Neuron (in vitro differentiated cells): ENCODE data around the gene GFOD1.
A peak's percentile ranks its signal among the peaks of the same experiment; 100 is the strongest.

Experiments used
- H2AFZ ChIP-seq: one replicate; pipeline ENCODE4 v1.6.1; 2013; ENCODE audit warnings: low read depth, mild to moderate bottlenecking, inconsistent platforms, low read length, moderate library complexity
- H3K27me3 ChIP-seq: one replicate; pipeline ENCODE4 v1.6.1; 2013; ENCODE audit warnings: low read length; ENCODE audit not compliant: insufficient read depth
- H3K36me3 ChIP-seq: one replicate; pipeline ENCODE4 v1.6.1; 2013; ENCODE audit warnings: low read length; ENCODE audit not compliant: insufficient read depth
- H3K4me1 ChIP-seq: one replicate; pipeline ENCODE4 v1.6.1; 2013; ENCODE audit warnings: low read length; ENCODE audit not compliant: insufficient read depth
- H3K4me3 ChIP-seq: 2 replicates; pipeline ENCODE4 v1.5.1; 2013; ENCODE audit warnings: mild to moderate bottlenecking, low read length, moderate library complexity
- H3K9me3 ChIP-seq: one replicate; pipeline ENCODE4 v1.6.1; 2013; ENCODE audit warnings: low read length

The GFOD1 gene, protein sequence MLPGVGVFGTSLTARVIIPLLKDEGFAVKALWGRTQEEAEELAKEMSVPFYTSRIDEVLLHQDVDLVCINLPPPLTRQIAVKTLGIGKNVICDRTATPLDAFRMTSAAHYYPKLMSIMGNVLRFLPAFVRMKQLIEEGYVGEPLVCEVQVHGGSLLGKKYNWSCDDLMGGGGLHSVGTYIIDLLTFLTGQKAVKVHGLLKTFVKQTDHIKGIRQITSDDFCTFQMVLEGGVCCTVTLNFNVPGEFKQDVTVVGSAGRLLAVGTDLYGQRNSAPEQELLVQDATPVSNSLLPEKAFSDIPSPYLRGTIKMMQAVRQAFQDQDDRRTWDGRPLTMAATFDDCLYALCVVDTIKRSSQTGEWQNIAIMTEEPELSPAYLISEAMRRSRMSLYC

DNA sequence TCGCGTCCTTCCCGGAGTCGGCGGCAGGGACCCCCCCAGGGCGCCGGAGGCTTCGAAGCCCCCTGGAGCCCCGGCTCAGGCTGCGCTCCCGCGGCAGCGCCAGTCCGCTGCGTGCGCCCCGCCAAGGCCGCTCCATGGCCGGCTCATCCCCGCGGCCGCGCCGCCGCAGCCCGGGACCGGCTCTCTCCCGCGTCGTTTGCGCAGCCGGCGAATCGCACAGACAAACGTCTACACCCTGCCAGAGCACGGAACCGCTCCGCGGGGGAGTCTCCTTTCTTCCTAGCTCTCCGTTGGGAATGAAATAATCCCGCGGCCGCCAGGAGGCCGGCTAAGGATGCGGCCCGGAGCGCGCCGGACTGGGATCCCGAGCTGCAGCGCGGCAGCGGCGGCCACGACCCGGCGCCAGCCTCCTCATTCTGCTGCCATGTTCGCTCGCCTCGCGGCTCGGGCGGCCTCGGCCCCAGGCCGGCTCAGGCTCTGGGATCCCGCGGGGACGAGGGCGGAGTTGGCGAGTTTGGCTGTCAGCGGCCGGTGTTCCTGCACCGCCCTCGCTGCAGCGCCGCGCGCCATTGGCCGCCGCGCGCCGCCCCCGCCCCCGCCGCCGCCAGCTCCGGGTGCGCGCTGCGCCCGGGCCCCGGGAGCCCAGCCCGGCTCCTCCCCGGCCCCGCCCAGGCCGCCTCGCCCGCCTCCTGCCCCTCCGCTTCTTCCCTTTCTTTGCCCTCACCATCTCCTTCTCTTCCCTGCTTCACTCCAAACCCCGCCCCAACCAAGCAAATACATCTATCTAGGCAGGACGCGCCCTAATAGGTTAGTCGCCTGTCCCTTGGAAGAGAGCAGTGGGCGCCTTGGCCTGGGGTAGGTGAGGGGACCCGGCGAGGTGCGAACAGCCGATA, at the start of gene GFOD1:
GFOD1 (minus strand) TSS at position 479 of the 893 bp plus-strand sequence. CDS start 710 bp downstream, outside the sequence.
- H3K4me3 ChIP-seq = peak within 1 kb of the TSS; percentile 58
- H3K27me3 ChIP-seq = peaks cover 6% of the 10 kb centered on the region
- peaks cover 12% of the 10 kb centered on the region for H3K4me1 ChIP-seq
- H2AFZ ChIP-seq = peak within 1 kb of the TSS; percentile 98
- no peaks in the 10 kb centered on the region for H3K9me3 ChIP-seq
- no peaks in the 10 kb centered on the region for H3K36me3 ChIP-seq

DNA sequence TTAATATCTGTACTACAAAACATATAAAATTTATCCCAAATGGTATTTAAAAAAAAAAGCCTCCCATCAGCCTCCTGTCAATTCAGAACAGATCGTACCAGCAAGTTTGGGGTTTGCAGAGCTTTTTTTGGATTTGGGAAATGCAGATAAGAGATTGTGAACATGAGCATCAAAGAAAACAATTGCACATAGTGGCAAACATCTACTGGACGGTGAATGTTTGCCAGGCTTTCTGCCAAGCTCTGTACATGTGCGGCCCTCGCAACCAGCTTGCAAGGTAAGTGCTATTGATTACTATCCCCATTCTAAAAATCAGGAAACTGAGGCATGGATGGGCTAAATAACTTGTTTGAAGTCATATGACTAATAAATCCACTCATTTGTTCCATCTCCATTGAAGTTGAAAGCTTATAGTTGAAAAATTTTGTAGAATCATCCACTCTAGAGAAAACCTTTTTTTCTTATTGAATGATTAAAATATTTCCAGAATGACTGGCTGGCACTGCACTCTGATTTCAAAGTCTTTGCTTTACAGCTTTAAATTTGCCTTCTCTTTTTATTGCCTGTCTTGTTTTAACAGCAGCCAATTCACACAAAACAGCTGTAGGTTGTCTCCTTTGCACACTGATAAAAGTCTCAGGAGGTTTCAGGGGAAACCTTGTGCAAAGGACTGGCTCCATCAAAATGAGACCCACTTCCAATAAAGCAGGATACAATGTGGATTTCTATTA, 49.6 kb upstream of the GFOD1 start:
- Histone ChIP-seq H3K36me3 (no peaks in the 10 kb centered on the region), H3K9me3 (no peaks in the 10 kb centered on the region), H3K27me3 (no peaks in the 10 kb centered on the region), H3K4me3 (no peak overlapping the region), H3K4me1 (no peaks in the 10 kb centered on the region), H2AFZ (no peak overlapping the region)

DNA sequence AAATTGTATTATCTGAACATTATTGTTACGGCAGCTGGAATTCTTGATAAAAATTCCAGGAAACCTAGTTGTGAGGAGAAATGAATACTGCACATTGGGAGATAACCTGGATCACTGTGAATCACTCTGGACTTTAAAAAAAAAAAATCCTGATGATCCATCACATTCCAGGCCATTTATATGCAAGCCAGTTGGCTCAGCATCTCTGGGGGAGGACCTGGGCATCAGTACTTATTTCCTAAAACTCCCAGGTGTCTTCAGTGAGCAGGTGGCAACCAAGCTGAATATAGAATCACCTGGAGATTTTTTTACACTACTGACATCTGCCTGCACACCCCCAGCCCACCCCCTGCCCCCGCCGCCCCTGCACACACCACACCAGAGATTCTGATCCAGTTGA, 47.9 kb upstream of the GFOD1 start:
- no peaks in the 10 kb centered on the region for H3K27me3 ChIP-seq
- H3K4me3 ChIP-seq = no peak overlapping the region
- no peaks in the 10 kb centered on the region for H3K4me1 ChIP-seq
- H3K9me3 ChIP-seq = no peaks in the 10 kb centered on the region
- no peaks in the 10 kb centered on the region for H3K36me3 ChIP-seq
- H2AFZ ChIP-seq = no peak overlapping the region

DNA sequence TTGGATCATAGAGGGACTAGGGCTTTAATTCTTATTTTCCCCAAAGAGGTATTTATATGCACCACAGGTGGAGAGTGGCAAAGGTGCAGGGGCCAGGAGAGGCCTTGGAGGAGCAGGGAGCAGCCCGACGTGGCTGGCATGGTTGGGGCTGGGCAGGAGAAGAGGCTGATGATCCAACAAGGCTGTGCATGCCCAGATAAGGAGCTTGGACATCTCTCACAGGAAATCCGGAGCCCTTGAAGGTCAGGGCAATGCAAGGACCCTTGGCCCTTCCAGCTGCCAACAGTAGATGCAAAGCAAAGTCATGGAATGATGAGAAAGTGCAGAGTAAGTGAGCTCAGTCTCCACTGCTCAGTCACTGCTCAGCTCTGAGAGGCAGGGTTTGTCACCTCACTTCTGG, 47.1 kb upstream of the GFOD1 start:
- H3K9me3 ChIP-seq = no peaks in the 10 kb centered on the region
- H2AFZ ChIP-seq = no peak overlapping the region
- H3K27me3 ChIP-seq = no peaks in the 10 kb centered on the region
- H3K4me3 ChIP-seq = no peak overlapping the region
- no peaks in the 10 kb centered on the region for H3K36me3 ChIP-seq
- H3K4me1 ChIP-seq = peaks cover under 1% of the 10 kb centered on the region

DNA sequence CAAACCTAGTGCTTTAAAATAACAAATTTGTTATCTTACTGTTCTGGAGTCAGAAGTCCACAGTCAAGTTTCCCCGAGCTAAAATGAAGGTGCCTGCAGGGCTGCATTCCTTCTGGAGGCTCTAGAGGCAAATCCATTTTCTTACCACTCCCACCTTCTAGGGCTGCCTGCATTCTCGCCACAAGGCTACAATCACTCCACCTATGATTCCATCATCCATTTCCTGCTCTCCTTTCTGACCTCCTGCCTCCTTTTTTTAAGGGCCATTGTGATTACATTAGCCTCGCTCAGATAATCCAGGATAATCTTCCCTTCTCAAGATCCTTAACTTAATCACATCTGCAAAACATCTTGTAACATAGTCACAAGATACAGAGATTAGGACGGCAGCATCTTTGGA, 44.6 kb upstream of the GFOD1 start:
- H3K4me3 ChIP-seq = no peak overlapping the region
- no peak overlapping the region for H2AFZ ChIP-seq
- H3K4me1 ChIP-seq = peaks cover 4% of the 10 kb centered on the region
- H3K27me3 ChIP-seq = peaks cover 2% of the 10 kb centered on the region
- no peaks in the 10 kb centered on the region for H3K36me3 ChIP-seq
- H3K9me3 ChIP-seq = no peaks in the 10 kb centered on the region

DNA sequence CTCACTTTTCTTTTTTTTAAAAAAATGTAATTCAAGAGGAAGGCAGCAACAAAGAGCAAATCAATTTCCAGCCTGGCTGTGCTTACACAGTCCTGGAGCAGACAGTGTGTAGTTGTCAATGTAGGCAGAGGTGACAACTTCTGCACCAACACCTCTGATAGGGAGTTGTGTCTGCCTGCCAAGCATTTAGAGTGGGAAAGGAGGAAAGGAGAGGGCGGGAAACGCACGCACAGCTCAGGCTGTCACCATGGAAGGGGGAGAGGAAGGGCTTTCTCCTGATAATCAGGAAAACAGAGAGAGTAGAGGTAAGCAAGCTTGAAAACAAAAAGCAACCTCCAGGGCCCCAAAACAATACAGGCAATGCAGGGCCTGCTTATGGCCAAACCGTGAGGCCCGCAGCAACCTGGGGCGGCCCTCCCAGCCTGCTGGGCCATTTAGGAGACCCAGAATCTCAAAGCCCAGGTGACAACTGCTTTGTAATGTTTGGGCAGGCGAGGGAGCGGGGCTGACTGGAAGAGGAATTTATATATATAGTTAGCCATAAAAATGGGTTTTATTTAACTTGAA, 41.5 kb upstream of the GFOD1 start:
- H3K4me1 ChIP-seq = peaks cover 5% of the 10 kb centered on the region
- H3K4me3 ChIP-seq = no peak overlapping the region
- no peak overlapping the region for H2AFZ ChIP-seq
- peaks cover 2% of the 10 kb centered on the region for H3K27me3 ChIP-seq
- H3K36me3 ChIP-seq = no peaks in the 10 kb centered on the region
- no peaks in the 10 kb centered on the region for H3K9me3 ChIP-seq

DNA sequence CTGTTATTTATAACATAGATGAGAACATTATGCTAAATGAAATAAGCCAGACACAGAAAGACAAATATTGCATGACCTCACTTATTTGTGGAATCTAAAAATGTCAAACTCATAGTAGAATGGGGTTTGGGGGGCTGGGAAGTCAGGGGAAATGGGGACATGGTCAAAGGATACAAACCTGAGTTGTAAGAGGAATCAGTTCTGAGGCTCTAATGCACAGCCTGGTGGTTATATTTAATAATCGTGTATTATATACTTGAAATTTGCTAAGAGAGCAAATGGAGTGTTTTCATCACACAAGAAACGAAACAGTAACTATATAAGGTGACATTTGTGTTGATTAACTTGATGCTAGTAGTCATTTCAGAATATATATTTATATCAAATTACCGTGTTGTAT, 40.8 kb upstream of the GFOD1 start:
- Histone ChIP-seq H3K4me1 (peaks cover 7% of the 10 kb centered on the region), H3K4me3 (no peak overlapping the region), H3K36me3 (no peaks in the 10 kb centered on the region), H3K9me3 (no peaks in the 10 kb centered on the region), H3K27me3 (peaks cover 2% of the 10 kb centered on the region), H2AFZ (no peak overlapping the region)

DNA sequence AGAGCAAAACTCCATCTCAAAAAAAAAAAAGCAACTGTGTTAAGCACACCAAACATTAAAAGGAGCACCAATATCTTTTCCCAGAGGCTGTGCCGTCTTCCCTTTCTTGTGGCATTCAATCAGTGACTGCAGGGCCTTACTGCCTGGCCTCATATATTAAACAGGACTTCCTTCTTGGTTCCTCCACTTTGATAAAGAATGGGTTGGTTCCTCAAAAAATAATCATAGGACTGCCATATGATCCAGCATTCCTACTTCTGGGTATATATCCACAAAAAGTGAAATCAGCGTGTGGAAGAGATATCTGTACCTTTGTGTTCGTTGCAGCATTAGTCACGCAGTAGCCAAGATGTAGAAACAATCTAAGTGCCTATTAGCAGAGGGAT, 40.3 kb upstream of the GFOD1 start:
- Histone ChIP-seq H3K9me3 (no peaks in the 10 kb centered on the region), H3K4me3 (no peak overlapping the region), H3K4me1 (peaks cover 7% of the 10 kb centered on the region), H3K27me3 (peaks cover 2% of the 10 kb centered on the region), H3K36me3 (no peaks in the 10 kb centered on the region), H2AFZ (no peak overlapping the region)

DNA sequence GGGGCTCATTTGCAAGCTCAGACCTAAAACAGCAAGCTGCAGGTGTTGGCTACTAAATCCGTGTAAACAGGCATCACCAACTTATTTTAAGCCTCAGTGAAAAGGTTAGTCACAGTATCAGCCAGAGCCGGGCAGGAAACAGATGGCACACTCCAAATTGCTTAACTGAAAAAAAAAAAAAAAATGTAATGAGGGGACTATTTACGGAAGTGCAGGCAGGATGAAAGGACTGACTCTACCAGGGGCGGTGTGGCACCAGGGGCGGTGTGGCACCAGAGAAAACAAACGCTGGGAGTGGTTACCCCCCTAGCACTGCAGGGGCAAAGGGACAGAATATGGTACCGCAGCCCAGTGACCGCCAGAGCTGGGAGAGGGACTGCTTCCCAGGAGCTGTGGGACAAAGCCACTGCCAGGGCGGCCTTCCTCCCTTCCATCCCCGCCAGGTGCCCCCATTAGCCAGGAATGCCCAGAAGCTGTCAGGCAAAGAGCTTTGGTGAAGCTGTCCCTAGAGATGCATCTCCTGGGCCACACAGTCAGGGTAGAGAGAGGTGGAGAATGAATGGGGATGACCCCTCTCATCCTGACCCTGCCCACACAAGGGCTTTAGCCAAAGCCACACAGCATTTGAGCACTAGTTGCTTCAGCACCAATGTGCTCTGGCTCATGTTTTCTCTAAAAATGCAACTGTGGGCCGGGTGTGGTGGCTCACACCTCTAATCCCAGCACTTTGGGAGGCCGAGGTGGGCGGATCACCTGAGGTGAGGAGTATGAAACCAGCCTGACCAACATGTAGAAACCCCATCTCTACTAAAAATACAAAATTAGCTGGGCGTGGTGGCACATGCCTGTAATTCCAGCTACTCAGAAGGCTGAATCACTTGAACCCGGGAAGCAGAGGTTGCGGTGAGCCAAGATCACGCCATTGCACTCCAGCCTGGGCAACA, 39.6 kb upstream of the GFOD1 start:
- Histone ChIP-seq H3K9me3 (no peaks in the 10 kb centered on the region), H3K4me1 (peaks cover 7% of the 10 kb centered on the region), H3K36me3 (no peaks in the 10 kb centered on the region), H2AFZ (no peak overlapping the region), H3K4me3 (no peak overlapping the region), H3K27me3 (peaks cover 2% of the 10 kb centered on the region)

DNA sequence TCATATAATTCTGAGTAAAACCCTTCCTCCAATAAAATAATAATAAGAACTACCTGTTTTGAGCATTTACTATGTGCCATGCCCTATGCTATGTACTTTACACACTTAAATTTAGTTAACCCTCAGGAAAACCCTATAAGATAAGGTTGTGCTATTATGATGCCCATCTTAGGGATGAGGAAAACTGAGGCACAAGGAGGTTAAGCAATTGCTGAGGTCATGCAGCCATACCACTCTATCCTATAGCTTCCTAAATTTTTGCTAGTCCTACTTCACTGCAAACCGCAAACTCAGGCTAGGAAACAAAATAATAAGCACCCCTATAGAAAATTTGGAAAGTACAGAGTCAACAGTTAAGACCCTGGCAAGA, 38.9 kb upstream of the GFOD1 start:
- Histone ChIP-seq H2AFZ (no peak overlapping the region), H3K4me3 (no peak overlapping the region), H3K4me1 (peaks cover 7% of the 10 kb centered on the region), H3K27me3 (peaks cover 2% of the 10 kb centered on the region), H3K36me3 (no peaks in the 10 kb centered on the region), H3K9me3 (no peaks in the 10 kb centered on the region)

DNA sequence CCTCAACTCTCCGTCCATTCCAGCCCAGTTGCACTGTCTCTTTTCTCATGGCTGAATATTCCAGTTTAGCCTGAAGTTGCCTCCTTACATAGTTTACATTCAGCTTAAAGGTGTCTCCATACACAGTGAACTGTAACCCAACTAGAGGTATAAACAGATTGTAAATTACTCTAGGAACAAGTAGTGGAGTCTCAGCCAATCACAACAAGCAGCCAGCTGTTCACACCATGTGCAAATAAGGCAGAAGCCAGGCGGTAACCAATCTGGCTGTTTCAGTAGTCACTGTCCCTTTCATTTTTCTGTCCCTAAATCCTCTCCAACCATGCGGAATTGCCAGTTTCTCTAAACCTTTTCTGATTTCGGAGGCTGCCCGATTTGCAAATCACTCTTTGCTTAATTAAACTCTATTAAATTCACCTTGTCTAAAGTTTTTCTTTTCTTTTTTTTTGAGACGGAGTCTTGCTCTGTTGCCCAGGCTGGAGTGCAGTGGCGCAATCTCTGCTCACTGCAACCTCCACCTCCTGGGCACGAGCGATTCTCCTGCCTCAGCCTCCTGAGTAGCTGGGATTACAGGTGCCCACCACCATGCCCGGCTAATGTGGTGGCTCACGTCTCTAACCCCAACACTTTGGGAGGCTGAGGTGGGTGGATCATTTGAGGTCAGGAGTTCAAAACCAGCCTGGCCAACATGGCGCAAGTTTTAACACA, 37.6 kb upstream of the GFOD1 start:
- H3K9me3 ChIP-seq = no peaks in the 10 kb centered on the region
- H3K27me3 ChIP-seq = peaks cover 2% of the 10 kb centered on the region

More for the DNA sequence above, 37.6 kb upstream of the GFOD1 start:
- peaks cover 7% of the 10 kb centered on the region for H3K4me1 ChIP-seq
- H3K36me3 ChIP-seq = no peaks in the 10 kb centered on the region
- no peak overlapping the region for H3K4me3 ChIP-seq
- no peak overlapping the region for H2AFZ ChIP-seq
